ENCODE measurements around the gene CCDC149.

CCDC149 gene

GRCh38 chr4:24845902-24846301 is 66.9 kb downstream of the CCDC149 start:
- Histone ChIP-seq H2BK120ac (ENCODE audit: low read depth, low read length) (no peak overlapping the region), H3K4me3 (ENCODE audit: low read length) (no peak overlapping the region), H3K4me2 (ENCODE audit: low read length) (no peak overlapping the region), H3K79me1 (ENCODE audit: low read length) (no peaks in the 10 kb centered on the region), H4K5ac (ENCODE audit: low read length) (no peak overlapping the region), H3K18ac (ENCODE audit: low read length) (no peak overlapping the region), H3K9ac (ENCODE audit: low read length) (no peak overlapping the region), H3K79me2 (ENCODE audit: control insufficient read depth, insufficient read depth, low read length) (no peaks in the 10 kb centered on the region), H4K8ac (ENCODE audit: low read depth, low read length) (no peak overlapping the region), H3K36me3 (ENCODE audit: control insufficient read depth, insufficient read depth, low read length) (no peaks in the 10 kb centered on the region), H2AK5ac (ENCODE audit: low read length) (no peak overlapping the region), H3K23ac (ENCODE audit: low read length) (no peak overlapping the region), H3K56ac (ENCODE audit: low read length) (no peak overlapping the region), H3K27ac (ENCODE audit: low read depth, low read length) (no peak overlapping the region), H2BK15ac (replicated peaks; ENCODE audit: low read depth) (no peak overlapping the region), H3K27me3 (ENCODE audit: insufficient read depth, low read length, poor library complexity) (no peaks in the 10 kb centered on the region), H3K4ac (ENCODE audit: low read depth, low read length) (no peak overlapping the region), H2BK5ac (ENCODE audit: low read length) (no peak overlapping the region), H3K4me1 (ENCODE audit: control insufficient read depth, low read depth, low read length) (peaks cover 3% of the 10 kb centered on the region)
- no peak for DNase-seq
- WGBS (ENCODE audit: extremely low coverage, insufficient coverage, low lambda C conversion rate), result no CpG with 5 or more reads among the region's 5 CpGs

- no peaks in the 10 kb centered on the region for H3K79me1 ChIP-seq (ENCODE audit: low read length)
- no peak overlapping the region for H3K23ac ChIP-seq (ENCODE audit: low read length)
- H3K79me2 ChIP-seq (ENCODE audit: control insufficient read depth, insufficient read depth, low read length), result no peaks in the 10 kb centered on the region
- no peak overlapping the region for H3K56ac ChIP-seq (ENCODE audit: low read length)
- H2AK5ac ChIP-seq (ENCODE audit: low read length), result no peak overlapping the region
- H3K4me1 ChIP-seq (ENCODE audit: control insufficient read depth, low read depth, low read length), result peaks cover 3% of the 10 kb centered on the region
- H3K4me2 ChIP-seq (ENCODE audit: low read length), result no peak overlapping the region
- H2BK5ac ChIP-seq (ENCODE audit: low read length), result no peak overlapping the region
- H3K4ac ChIP-seq (ENCODE audit: low read depth, low read length), result no peak overlapping the region
- no CpG with 5 or more reads among the region's 8 CpGs for WGBS (ENCODE audit: extremely low coverage, insufficient coverage, low lambda C conversion rate)
- H3K9ac ChIP-seq (ENCODE audit: low read length), result no peak overlapping the region
- H3K4me3 ChIP-seq (ENCODE audit: low read length), result no peak overlapping the region
- H3K36me3 ChIP-seq (ENCODE audit: control insufficient read depth, insufficient read depth, low read length), result no peaks in the 10 kb centered on the region
- H4K8ac ChIP-seq (ENCODE audit: low read depth, low read length), result no peak overlapping the region
- no peaks in the 10 kb centered on the region for H3K27me3 ChIP-seq (ENCODE audit: insufficient read depth, low read length, poor library complexity)
- no peak overlapping the region for H2BK120ac ChIP-seq (ENCODE audit: low read depth, low read length)
- no peak overlapping the region for H3K18ac ChIP-seq (ENCODE audit: low read length)
- no peak overlapping the region for H4K5ac ChIP-seq (ENCODE audit: low read length)
- no peak for DNase-seq
- H3K27ac ChIP-seq (ENCODE audit: low read depth, low read length), result no peak overlapping the region
- no peak overlapping the region for H2BK15ac ChIP-seq (replicated peaks; ENCODE audit: low read depth)
Observed at GRCh38 chr4:24845132-24845531, 67.7 kb downstream of the CCDC149 start.

- H2BK120ac ChIP-seq (ENCODE audit: low read depth, low read length), result no peak overlapping the region
- H4K5ac ChIP-seq (ENCODE audit: low read length), result no peak overlapping the region
- no peak overlapping the region for H3K4ac ChIP-seq (ENCODE audit: low read depth, low read length)
- no peak overlapping the region for H3K18ac ChIP-seq (ENCODE audit: low read length)
- no peak for DNase-seq
- no peaks in the 10 kb centered on the region for H3K27me3 ChIP-seq (ENCODE audit: insufficient read depth, low read length, poor library complexity)
- no peak overlapping the region for H2AK5ac ChIP-seq (ENCODE audit: low read length)
- no peak overlapping the region for H3K9ac ChIP-seq (ENCODE audit: low read length)
- H3K79me1 ChIP-seq (ENCODE audit: low read length), result no peaks in the 10 kb centered on the region
- H3K4me1 ChIP-seq (ENCODE audit: control insufficient read depth, low read depth, low read length), result peaks cover 3% of the 10 kb centered on the region
- no peak overlapping the region for H3K4me3 ChIP-seq (ENCODE audit: low read length)
- H3K56ac ChIP-seq (ENCODE audit: low read length), result no peak overlapping the region
- no peak overlapping the region for H3K27ac ChIP-seq (ENCODE audit: low read depth, low read length)
- H3K23ac ChIP-seq (ENCODE audit: low read length), result no peak overlapping the region
- no peak overlapping the region for H2BK15ac ChIP-seq (replicated peaks; ENCODE audit: low read depth)
- no peaks in the 10 kb centered on the region for H3K79me2 ChIP-seq (ENCODE audit: control insufficient read depth, insufficient read depth, low read length)
- H3K36me3 ChIP-seq (ENCODE audit: control insufficient read depth, insufficient read depth, low read length), result no peaks in the 10 kb centered on the region
- H4K8ac ChIP-seq (ENCODE audit: low read depth, low read length), result no peak overlapping the region
- H2BK5ac ChIP-seq (ENCODE audit: low read length), result no peak overlapping the region
- no CpG with 5 or more reads among the region's 3 CpGs for WGBS (ENCODE audit: extremely low coverage, insufficient coverage, low lambda C conversion rate)
- H3K4me2 ChIP-seq (ENCODE audit: low read length), result no peak overlapping the region
Observed at GRCh38 chr4:24843096-24843495, 69.7 kb downstream of the CCDC149 start.

- no peak for DNase-seq
- no peak overlapping the region for H3K4me2 ChIP-seq (ENCODE audit: low read length)
- H3K27me3 ChIP-seq (ENCODE audit: insufficient read depth, low read length, poor library complexity), result no peaks in the 10 kb centered on the region
- H3K4me3 ChIP-seq (ENCODE audit: low read length), result no peak overlapping the region
- H3K79me1 ChIP-seq (ENCODE audit: low read length), result no peaks in the 10 kb centered on the region
- no peak overlapping the region for H4K8ac ChIP-seq (ENCODE audit: low read depth, low read length)
- H2AK5ac ChIP-seq (ENCODE audit: low read length), result no peak overlapping the region
- H3K56ac ChIP-seq (ENCODE audit: low read length), result no peak overlapping the region
- no peak overlapping the region for H3K9ac ChIP-seq (ENCODE audit: low read length)
- H3K4ac ChIP-seq (ENCODE audit: low read depth, low read length), result no peak overlapping the region
- H3K23ac ChIP-seq (ENCODE audit: low read length), result no peak overlapping the region
- H3K4me1 ChIP-seq (ENCODE audit: control insufficient read depth, low read depth, low read length), result peaks cover 3% of the 10 kb centered on the region
- no peak overlapping the region for H4K5ac ChIP-seq (ENCODE audit: low read length)
- H2BK5ac ChIP-seq (ENCODE audit: low read length), result no peak overlapping the region
- H3K27ac ChIP-seq (ENCODE audit: low read depth, low read length), result no peak overlapping the region
- no peaks in the 10 kb centered on the region for H3K79me2 ChIP-seq (ENCODE audit: control insufficient read depth, insufficient read depth, low read length)
- no CpG with 5 or more reads among the region's 9 CpGs for whole genome bisulfite sequencing (ENCODE audit: extremely low coverage, insufficient coverage, low lambda C conversion rate)
- H3K36me3 ChIP-seq (ENCODE audit: control insufficient read depth, insufficient read depth, low read length), result no peaks in the 10 kb centered on the region
- no peak overlapping the region for H3K18ac ChIP-seq (ENCODE audit: low read length)
- H2BK120ac ChIP-seq (ENCODE audit: low read depth, low read length), result no peak overlapping the region
- no peak overlapping the region for H2BK15ac ChIP-seq (replicated peaks; ENCODE audit: low read depth)
Observed at GRCh38 chr4:24842356-24842755, 70.5 kb downstream of the CCDC149 start.

GRCh38 chr4:24840826-24841543 is 71.9 kb downstream of the CCDC149 start:
- no peaks in the 10 kb centered on the region for H3K79me1 ChIP-seq (ENCODE audit: low read length)
- no peak overlapping the region for H2BK5ac ChIP-seq (ENCODE audit: low read length)
- H2AK5ac ChIP-seq (ENCODE audit: low read length), result no peak overlapping the region
- no peak overlapping the region for H3K9ac ChIP-seq (ENCODE audit: low read length)
- no peak overlapping the region for H3K23ac ChIP-seq (ENCODE audit: low read length)
- H3K27me3 ChIP-seq (ENCODE audit: insufficient read depth, low read length, poor library complexity), result no peaks in the 10 kb centered on the region
- H3K36me3 ChIP-seq (ENCODE audit: control insufficient read depth, insufficient read depth, low read length), result no peaks in the 10 kb centered on the region
- H3K4me1 ChIP-seq (ENCODE audit: control insufficient read depth, low read depth, low read length), result no peaks in the 10 kb centered on the region
- H3K56ac ChIP-seq (ENCODE audit: low read length), result no peak overlapping the region
- no peak overlapping the region for H2BK15ac ChIP-seq (replicated peaks; ENCODE audit: low read depth)
- H3K4me2 ChIP-seq (ENCODE audit: low read length), result no peak overlapping the region
- WGBS (ENCODE audit: extremely low coverage, insufficient coverage, low lambda C conversion rate), result no CpG with 5 or more reads among the region's 3 CpGs
- H3K4me3 ChIP-seq (ENCODE audit: low read length), result no peak overlapping the region
- no peaks in the 10 kb centered on the region for H3K79me2 ChIP-seq (ENCODE audit: control insufficient read depth, insufficient read depth, low read length)
- no peak overlapping the region for H4K5ac ChIP-seq (ENCODE audit: low read length)
- H3K18ac ChIP-seq (ENCODE audit: low read length), result no peak overlapping the region
- no peak overlapping the region for H4K8ac ChIP-seq (ENCODE audit: low read depth, low read length)
- no peak overlapping the region for H2BK120ac ChIP-seq (ENCODE audit: low read depth, low read length)
- no peak overlapping the region for H3K4ac ChIP-seq (ENCODE audit: low read depth, low read length)
- H3K27ac ChIP-seq (ENCODE audit: low read depth, low read length), result no peak overlapping the region
- no peak for DNase-seq

GRCh38 chr4:24840362-24840761 is 72.5 kb downstream of the CCDC149 start:
- Histone ChIP-seq H3K4me3 (ENCODE audit: low read length) (no peak overlapping the region), H4K8ac (ENCODE audit: low read depth, low read length) (no peak overlapping the region), H3K4ac (ENCODE audit: low read depth, low read length) (no peak overlapping the region), H3K79me2 (ENCODE audit: control insufficient read depth, insufficient read depth, low read length) (no peaks in the 10 kb centered on the region), H3K79me1 (ENCODE audit: low read length) (no peaks in the 10 kb centered on the region), H4K5ac (ENCODE audit: low read length) (no peak overlapping the region), H3K27me3 (ENCODE audit: insufficient read depth, low read length, poor library complexity) (no peaks in the 10 kb centered on the region), H3K4me2 (ENCODE audit: low read length) (no peak overlapping the region), H3K18ac (ENCODE audit: low read length) (no peak overlapping the region), H2BK5ac (ENCODE audit: low read length) (no peak overlapping the region), H2AK5ac (ENCODE audit: low read length) (no peak overlapping the region), H3K4me1 (ENCODE audit: control insufficient read depth, low read depth, low read length) (no peaks in the 10 kb centered on the region), H2BK15ac (replicated peaks; ENCODE audit: low read depth) (no peak overlapping the region), H3K36me3 (ENCODE audit: control insufficient read depth, insufficient read depth, low read length) (no peaks in the 10 kb centered on the region), H3K56ac (ENCODE audit: low read length) (no peak overlapping the region), H3K23ac (ENCODE audit: low read length) (no peak overlapping the region), H3K27ac (ENCODE audit: low read depth, low read length) (no peak overlapping the region), H2BK120ac (ENCODE audit: low read depth, low read length) (no peak overlapping the region), H3K9ac (ENCODE audit: low read length) (no peak overlapping the region)
- DNase-seq, result no peak
- no CpG with 5 or more reads among the region's 5 CpGs for WGBS (ENCODE audit: extremely low coverage, insufficient coverage, low lambda C conversion rate)
